ENCODE data around the gene TMUB2.

TMUB2 gene

GRCh38 chr17:44209786-44210341, 23.1 kb downstream of the TMUB2 start:
- H3K4me3 ChIP-seq (ENCODE audit: low read depth, low read length): no peak overlapping the region
- TF ChIP-seq CTCF (conservative IDR thresholded peaks at IDR 0.05; ENCODE audit: low read depth, low read length): no peak
- no peak for DNase-seq (ENCODE audit: low read depth)

- DNase-seq (ENCODE audit: low read depth): peak; percentile 89
- H3K4me3 ChIP-seq (ENCODE audit: low read depth, low read length): no peak overlapping the region
- TF ChIP-seq CTCF (conservative IDR thresholded peaks at IDR 0.05; ENCODE audit: low read depth, low read length): peak; percentile 76
Observed at GRCh38 chr17:44210342-44211192, 23.8 kb downstream of the TMUB2 start.

- H3K4me3 ChIP-seq (ENCODE audit: low read depth, low read length): no peak overlapping the region
- TF ChIP-seq CTCF (conservative IDR thresholded peaks at IDR 0.05; ENCODE audit: low read depth, low read length): no peak
- DNase-seq (ENCODE audit: low read depth): no peak
Observed at GRCh38 chr17:44211281-44212265, 24.8 kb downstream of the TMUB2 start.

- no peak overlapping the region for H3K4me3 ChIP-seq (ENCODE audit: low read depth, low read length)
- no peak for DNase-seq (ENCODE audit: low read depth)
Observed at GRCh38 chr17:44212507-44213402, 26.0 kb downstream of the TMUB2 start.

GRCh38 chr17:44213403-44214229, 26.8 kb downstream of the TMUB2 start:
- DNase-seq (ENCODE audit: low read depth): no peak
- no peak for TF ChIP-seq CTCF (conservative IDR thresholded peaks at IDR 0.05; ENCODE audit: low read depth, low read length)
- no peak overlapping the region for H3K4me3 ChIP-seq (ENCODE audit: low read depth, low read length)

More at GRCh38 chr17:44212507-44213402, 26.0 kb downstream of the TMUB2 start:
- TF ChIP-seq CTCF (conservative IDR thresholded peaks at IDR 0.05; ENCODE audit: low read depth, low read length): no peak
